Chondrocyte (in vitro differentiated cells): Measurements from ENCODE around the gene CYBC1. TPM values are rescaled to one million over a fixed set of nuclear protein-coding genes. Genes with fewer than 3 reads are reported as not detected.

Experiments
- DNase-seq: peaks from one replicate; pipeline ENCODE4 v3.0.0; 2021; ENCODE audit warnings: mixed read lengths, low spot score
- H3K27ac Mint-ChIP-seq: one replicate; pipeline ENCODE4 v1.8.0; 2021; ENCODE audit warnings: mild to moderate bottlenecking, moderate library complexity, mixed read lengths; ENCODE audit not compliant: unreplicated experiment
- H3K27me3 Mint-ChIP-seq: 2 replicates; pipeline ENCODE4 v1.8.0; 2021; ENCODE audit warnings: low read depth, mixed read lengths
- H3K36me3 Mint-ChIP-seq: 2 replicates; pipeline ENCODE4 v1.8.0; 2021; ENCODE audit warnings: low read depth, mixed read lengths
- H3K4me1 Mint-ChIP-seq: 2 replicates; pipeline ENCODE4 v1.8.0; 2021; ENCODE audit warnings: low read depth, mild to moderate bottlenecking, mixed read lengths
- H3K4me3 Mint-ChIP-seq: one replicate; pipeline ENCODE4 v1.8.0; 2021; ENCODE audit warnings: mild to moderate bottlenecking, moderate library complexity, mixed read lengths; ENCODE audit not compliant: unreplicated experiment
- H3K9me3 Mint-ChIP-seq: 2 replicates; pipeline ENCODE4 v1.8.0; 2021; ENCODE audit warnings: low read depth, mixed read lengths
- total RNA-seq: library from RNA; stranded (reverse); gene quantifications from 3 replicates; pipeline ENCODE4 v1.2.1, GENCODE V29; 2021
- TF ChIP-seq, protein P1 (sequence below): fragments of 200-600 bp; sonication (generic); IDR thresholded peaks from 2 replicates; pipeline ENCODE4 v1.5.0; 2021; ENCODE audit warnings: antibody characterized with exemption, mild to moderate bottlenecking, moderate library complexity

The CYBC1 gene
- total RNA-seq, 1 donor from 2014 or later: 53.0 TPM

DNA sequence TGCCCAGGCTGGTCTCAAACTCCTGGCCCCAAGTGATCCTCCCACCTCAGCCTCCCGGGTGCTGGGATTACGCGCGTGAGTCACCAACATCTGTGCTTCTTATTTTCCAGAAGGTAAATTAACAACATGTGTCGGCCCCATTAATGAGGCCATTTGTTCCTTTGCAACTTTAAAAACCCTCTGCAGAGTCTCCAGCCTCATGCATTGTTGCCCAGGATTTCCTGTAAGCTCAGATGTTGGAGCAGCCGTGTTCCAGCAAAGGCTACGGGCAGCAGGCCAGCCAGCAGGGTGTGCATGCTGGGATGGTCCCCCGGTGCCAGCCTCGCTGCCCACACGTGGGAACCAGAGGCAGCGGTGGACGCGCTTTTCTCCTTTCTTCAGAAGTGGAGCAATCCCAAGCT lies 51.5 kb downstream of the CYBC1 start:
- peaks cover 24% of the 10 kb centered on the region for H3K4me1 Mint-ChIP-seq

DNA sequence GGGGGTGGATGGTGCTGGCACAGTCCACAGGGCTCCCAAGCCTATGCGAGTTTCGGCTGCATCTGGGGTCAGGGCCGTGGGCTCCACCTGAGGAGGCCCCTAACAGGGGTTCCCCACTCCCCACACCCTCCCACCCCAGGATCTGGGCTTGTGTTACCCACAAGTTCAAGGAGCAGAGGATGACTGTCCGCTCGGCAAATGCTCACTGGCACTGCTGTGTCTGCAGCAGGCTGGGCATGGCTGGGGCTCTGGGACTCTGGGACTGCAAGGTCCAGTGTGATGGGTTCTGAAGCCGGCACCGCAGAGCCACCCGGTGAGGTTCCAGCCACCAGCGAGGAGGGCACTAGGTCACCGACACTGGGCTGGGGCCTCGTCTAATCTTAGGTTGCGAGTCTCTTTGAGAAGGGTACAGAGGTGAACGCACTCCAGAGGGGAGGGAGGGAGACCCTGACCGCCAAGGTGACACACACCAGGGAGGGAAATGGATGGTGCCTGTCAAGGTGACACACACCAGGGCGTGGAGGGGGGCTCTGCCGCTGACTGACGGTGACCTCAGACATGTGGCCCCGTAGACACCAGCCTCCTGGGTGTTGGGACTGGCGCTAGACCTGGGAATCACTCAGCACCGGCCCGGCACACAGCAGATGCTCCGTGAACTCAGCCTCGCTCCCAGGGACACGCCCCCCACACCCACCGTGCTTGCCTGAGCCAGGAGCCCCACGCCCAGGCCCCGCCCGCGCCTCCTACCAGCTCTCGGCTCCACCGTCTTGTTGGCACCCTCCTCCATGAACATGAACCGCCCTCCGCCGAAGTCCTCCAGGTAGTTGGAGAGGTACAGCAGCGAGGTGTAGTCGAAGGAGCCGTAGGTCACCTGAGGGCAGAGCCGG lies 52.9 kb downstream of the CYBC1 start:
- TF ChIP-seq, protein P1, sequence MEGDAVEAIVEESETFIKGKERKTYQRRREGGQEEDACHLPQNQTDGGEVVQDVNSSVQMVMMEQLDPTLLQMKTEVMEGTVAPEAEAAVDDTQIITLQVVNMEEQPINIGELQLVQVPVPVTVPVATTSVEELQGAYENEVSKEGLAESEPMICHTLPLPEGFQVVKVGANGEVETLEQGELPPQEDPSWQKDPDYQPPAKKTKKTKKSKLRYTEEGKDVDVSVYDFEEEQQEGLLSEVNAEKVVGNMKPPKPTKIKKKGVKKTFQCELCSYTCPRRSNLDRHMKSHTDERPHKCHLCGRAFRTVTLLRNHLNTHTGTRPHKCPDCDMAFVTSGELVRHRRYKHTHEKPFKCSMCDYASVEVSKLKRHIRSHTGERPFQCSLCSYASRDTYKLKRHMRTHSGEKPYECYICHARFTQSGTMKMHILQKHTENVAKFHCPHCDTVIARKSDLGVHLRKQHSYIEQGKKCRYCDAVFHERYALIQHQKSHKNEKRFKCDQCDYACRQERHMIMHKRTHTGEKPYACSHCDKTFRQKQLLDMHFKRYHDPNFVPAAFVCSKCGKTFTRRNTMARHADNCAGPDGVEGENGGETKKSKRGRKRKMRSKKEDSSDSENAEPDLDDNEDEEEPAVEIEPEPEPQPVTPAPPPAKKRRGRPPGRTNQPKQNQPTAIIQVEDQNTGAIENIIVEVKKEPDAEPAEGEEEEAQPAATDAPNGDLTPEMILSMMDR: no peak
- H3K4me1 Mint-ChIP-seq: peaks cover 24% of the 10 kb centered on the region
- H3K9me3 Mint-ChIP-seq: no peaks in the 10 kb centered on the region
- no peak overlapping the region for H3K27ac Mint-ChIP-seq
- peaks cover 7% of the 10 kb centered on the region for H3K36me3 Mint-ChIP-seq
- no peak overlapping the region for H3K4me3 Mint-ChIP-seq
- no peak for DNase-seq
- no peaks in the 10 kb centered on the region for H3K27me3 Mint-ChIP-seq

More for the DNA sequence above, 51.5 kb downstream of the CYBC1 start:
- no peaks in the 10 kb centered on the region for H3K9me3 Mint-ChIP-seq
- H3K27me3 Mint-ChIP-seq: no peaks in the 10 kb centered on the region
- TF ChIP-seq, protein P1: peak; percentile 31
- peaks cover 8% of the 10 kb centered on the region for H3K36me3 Mint-ChIP-seq
- no peak for DNase-seq
- H3K4me3 Mint-ChIP-seq: no peak overlapping the region
- no peak overlapping the region for H3K27ac Mint-ChIP-seq

DNA sequence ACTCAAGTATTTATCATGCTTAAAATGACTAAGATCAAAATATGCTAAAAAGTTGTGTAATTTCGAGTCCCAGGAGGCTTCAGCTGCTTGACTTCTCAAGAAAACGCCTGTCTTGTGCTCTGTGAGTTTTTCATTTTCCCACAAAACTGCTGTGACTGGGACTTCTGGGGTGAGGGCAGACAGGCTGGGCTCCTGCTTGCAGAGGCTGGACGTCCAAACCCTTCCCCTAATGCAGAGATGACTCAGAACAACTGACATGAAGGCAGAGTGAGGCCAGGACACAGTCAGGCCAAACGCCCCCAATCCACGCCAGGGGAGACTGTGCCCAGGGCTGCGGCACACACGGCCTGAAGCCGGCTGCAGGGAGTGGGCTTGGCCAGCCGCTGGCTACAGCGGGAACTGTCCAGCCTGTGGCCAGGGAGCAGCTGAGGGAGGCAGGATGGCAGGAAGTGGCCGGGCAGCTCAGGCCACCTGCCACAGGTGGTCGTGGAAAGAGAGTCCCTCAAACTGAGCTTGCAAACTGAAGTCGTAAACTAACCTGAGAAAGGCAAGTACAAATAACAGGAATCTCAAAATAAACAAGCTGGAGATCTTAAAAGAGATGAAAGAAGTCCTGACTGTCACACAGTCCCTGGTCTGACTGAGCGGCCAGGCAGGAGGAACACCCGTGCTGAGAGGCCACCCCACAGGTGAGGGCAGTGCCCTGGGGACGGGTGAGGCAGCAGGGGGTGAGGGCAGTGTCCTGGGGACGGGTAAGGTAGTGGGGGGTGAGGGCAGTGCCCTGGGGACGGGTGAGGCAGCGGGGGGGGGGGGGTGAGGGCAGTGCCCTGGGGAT lies 53.7 kb downstream of the CYBC1 start:
- no peaks in the 10 kb centered on the region for H3K27me3 Mint-ChIP-seq
- H3K27ac Mint-ChIP-seq: peak overlapping the region; percentile 8
- no peaks in the 10 kb centered on the region for H3K9me3 Mint-ChIP-seq
- DNase-seq: no peak
- H3K4me3 Mint-ChIP-seq: no peak overlapping the region
- peaks cover 24% of the 10 kb centered on the region for H3K4me1 Mint-ChIP-seq
- H3K36me3 Mint-ChIP-seq: peaks cover 6% of the 10 kb centered on the region
- TF ChIP-seq, protein P1: no peak

DNA sequence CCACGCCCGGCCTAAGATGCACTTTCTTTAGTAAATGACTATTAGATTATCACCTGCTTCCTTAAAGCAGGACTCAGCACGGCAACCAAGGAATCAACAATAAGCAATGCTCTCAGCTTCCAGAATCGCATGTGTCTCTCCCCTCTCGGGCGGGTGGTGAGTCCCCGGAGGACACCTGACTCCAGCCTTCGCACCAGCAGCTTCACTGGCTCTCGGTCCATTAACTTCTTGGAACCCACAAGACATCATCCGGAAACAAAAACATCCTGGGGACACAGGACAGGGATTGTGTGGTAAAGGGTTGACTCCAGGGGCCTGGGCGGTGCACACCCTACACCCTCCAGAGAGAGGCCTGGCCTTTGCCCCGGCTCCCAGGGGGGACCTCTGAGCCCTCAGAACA lies 56.3 kb downstream of the CYBC1 start:
- Mint-ChIP-seq H3K36me3 (peaks cover 2% of the 10 kb centered on the region), H3K27me3 (no peaks in the 10 kb centered on the region), H3K9me3 (no peaks in the 10 kb centered on the region), H3K4me1 (peaks cover 21% of the 10 kb centered on the region), H3K27ac (no peak overlapping the region), H3K4me3 (no peak overlapping the region)
- TF ChIP-seq, protein P1: no peak
- DNase-seq: no peak

DNA sequence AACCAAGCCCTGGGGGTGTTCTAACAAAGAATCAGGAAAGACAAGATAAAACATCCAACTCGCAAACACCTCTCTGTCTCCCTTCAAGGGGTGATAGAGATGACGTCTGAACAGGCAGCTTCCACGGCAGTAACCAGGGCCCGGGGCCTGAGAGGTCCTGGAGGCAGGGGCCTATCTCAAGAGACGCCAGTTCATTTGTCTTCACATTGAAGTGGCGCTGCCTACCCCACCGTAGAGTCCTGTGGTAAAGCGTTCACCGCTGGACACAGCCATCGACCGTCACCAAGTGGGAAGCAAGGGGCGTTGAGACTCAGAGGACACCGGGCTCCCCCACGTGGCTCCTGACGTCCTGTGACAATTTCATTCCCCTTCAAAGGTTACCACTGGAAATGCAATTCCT lies 57.6 kb downstream of the CYBC1 start:
- DNase-seq: no peak
- TF ChIP-seq, protein P1: no peak
- Mint-ChIP-seq H3K36me3 (peaks cover 2% of the 10 kb centered on the region), H3K4me1 (peaks cover 19% of the 10 kb centered on the region), H3K27me3 (no peaks in the 10 kb centered on the region), H3K4me3 (no peak overlapping the region), H3K27ac (no peak overlapping the region), H3K9me3 (no peaks in the 10 kb centered on the region)
